GM19324 (cell line): Measurements from ENCODE around the gene SORCS2.
"Not testable (repeated sequence)": the region's sequence is repeated elsewhere in the genome, so short reads cannot be mapped to it uniquely, and the experiment has no call there.

Experiments
- ATAC-seq: cut with Tn5 transposase; IDR thresholded peaks from one replicate; pipeline ENCODE4 v1.9.1; 2021; ENCODE audit warnings: mild to moderate bottlenecking, moderate library complexity; ENCODE audit not compliant: unreplicated experiment, low FRiP score

The SORCS2 gene

DNA sequence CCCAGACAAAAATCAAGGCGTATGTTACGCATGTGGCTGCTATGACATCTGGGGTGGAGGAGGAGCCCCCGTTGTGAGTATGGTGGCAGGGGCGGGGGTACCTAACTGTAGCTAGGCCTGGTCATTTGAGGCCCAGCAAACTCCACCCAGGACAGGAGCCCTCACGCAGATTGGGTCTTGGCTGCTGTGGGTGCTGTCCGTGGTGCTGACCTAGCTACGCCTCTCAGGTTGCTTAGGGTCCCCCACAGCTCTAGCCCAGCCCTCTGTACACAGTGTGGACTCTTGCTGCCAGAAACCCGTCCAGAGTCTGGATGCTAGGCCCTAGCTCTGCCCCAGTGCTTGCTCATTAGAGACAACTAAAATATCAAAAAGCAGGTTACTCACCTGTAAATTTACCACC lies 389.1 kb downstream of the SORCS2 start:
- no peak for ATAC-seq

DNA sequence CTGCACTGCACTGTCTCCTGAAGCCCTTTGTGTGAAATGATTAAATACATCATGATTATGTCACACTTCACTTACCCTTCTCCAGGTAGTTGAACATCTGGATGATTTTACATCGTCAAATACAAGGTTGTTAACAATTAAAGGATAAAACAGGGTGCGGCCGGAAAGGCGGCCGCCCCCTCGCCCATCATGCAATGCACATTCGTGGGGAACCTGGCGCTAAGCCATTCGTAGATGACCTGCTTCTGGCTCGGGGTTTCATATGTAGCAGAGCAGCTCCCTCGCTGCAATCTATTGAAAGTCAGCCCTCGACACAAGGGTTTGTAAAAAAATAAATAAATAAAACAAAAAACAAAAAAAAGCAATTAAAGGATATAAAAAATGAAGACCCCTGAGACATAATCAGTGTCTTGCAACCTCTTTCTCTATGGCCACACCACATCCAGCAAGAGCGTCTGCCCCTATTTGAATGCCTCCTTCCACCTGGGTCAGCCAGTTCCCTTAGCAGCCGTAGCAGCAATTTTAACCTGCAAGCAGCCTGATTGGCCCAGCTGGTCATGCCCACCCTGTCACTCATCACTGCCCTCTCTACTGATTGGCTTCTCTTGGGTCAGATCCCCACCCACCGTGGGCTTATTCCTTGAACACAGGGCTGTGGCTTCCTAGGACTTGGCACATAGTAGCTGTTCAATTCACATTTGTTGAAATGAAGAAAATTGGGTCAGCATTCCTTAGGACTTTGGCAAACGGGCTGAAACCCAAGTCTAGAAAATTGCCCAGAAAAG lies 390.2 kb downstream of the SORCS2 start:
- no peak for ATAC-seq

DNA sequence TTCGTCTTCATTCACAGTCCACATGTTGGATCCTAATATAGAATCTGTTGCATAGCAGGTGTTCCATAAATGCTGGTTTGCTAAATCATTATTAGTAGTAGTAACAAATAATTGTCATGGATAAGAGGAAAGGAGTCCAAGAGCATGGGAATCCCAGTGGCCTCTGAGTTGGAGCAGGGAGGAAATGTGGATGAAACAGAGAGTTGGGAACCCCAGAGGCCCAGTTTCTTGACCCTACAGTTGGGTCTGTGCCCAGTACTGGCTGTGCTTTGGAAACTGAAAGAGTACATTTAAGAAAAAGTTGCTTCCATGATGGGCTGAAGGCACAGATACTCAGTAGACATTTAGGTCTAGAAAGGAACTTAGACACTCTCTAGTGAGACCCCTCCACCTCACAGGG lies 391.8 kb downstream of the SORCS2 start:
- no peak for ATAC-seq

DNA sequence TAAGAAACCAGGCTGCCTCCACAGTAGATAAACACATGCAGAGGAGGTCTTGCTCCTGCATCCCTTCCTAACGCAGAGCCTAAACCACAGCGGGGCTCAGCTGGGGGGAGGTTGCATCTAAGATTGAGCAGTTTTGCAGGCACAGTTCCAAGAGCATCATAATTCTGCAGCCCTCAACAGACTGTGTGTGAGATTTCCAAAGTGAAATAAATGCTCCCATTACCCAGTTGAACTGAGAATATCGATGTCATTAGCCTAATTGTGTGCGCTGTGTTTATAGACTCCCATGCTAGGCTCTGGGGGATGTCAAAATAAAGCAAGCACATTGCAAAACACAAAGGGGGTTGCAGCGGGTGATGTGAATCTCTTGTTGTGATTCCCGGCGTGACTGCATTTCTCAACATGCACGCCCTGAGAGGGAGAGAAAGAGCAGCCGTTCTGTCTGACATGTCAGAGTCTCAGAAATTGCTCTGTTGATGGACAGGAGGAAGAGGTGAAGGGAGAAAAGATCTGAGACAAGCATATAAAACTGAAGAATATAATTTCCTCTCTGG lies 392.3 kb downstream of the SORCS2 start:
- no peak for ATAC-seq

DNA sequence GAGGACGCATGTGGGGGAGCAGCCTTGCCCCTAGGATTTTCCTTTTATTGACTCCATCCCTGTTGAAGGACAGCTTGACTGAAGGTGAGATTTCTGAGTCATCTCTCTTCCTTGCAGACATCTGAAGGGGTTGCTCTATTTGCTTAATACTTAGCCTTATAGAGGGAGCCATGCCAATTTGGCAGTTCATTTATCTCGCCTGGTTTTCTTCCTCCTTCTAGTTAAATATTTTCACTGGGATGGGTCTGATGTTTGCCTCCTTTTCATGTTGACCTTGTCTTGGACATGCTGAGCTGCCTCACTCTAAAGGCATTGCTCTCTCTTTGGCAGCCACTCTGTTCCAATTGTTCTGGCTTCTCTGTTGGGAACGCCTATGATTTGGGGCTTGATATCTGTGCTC lies 393.4 kb downstream of the SORCS2 start:
- no peak for ATAC-seq

DNA sequence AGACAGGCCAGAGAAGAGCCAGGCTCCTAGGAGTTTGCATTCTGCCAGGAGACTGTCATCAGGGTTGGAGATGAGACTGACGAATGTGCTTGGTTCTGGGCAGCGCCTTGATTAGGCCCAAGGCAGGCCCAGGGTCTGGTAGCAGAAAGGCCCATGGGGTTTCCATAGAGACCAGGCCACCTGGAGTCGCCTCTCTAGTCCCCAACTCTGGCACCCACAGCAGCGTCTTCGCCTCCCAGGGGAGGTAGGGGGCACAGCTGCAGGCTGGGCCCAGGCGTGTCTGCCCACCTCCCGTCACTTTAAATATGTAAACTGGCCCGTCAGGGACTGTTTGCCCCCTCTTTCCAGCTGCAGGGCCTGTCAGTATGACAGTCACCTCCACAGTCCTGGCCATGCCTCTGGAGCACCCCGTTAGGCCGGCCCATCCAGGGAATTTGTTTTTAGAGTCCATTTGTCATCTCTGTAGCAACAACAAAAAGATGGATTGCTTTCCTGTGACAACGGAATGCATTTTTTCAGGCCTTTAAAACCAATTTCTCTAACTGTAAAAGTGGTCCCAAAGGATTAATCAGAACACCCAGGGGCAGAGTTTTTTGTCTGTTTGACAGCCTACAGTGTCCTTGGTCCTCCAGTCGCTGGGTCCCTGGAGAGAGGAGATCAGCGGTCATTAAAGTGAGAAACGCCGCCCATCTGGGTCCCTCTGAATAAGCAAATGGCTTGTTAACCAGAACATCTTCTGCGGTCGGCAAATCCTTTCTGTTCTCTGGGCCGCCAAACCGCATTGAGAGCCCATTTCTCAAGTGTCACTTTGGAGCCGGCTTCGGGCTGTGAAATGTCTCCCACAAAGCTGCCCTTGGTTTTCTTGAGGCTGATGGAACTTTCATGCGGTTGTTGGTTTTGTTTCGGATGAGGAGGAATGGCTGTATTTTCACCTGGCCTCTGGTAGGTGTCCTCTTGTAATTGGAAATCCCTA lies 395.4 kb downstream of the SORCS2 start:
- no peak for ATAC-seq

DNA sequence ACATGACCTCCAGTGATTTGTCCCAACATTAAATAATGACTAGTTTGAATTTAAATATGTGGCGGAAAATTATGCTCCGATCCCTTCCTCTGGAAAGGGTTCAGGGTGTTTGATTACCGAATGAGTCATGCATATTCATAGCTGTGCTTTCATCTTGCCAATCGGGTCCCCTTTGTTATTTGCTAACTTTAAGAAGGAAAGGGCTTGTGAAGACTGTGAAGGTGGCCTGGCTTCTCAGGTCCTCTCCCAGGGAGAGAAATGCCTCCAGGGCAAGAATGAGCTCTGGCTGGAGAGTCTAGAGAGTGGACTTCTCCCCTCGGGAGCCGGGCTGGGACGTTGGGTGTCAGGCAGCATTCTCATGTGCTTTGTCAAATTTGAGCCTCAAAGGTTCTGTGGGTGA lies 397.9 kb downstream of the SORCS2 start:
- no peak for ATAC-seq

DNA sequence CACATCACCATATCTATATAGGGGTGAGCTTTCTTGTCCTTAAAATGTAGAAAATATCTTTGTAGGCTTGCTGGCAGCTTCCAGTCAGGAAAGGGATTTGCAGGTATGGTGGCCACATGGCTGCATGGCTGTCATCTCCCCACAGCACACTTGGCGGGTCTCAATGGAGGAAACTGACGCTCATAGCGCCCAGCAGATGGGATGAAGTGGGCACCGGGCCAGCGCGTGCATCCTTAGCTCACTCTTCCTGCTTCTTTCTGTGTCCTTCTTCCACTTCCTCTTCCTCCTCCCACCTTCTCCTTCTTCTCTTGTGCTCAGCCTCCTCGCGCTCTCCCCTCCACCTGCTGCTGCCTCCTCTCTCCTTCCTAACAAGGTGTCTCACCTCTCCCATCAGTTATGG lies 398.6 kb downstream of the SORCS2 start:
- ATAC-seq: no peak

DNA sequence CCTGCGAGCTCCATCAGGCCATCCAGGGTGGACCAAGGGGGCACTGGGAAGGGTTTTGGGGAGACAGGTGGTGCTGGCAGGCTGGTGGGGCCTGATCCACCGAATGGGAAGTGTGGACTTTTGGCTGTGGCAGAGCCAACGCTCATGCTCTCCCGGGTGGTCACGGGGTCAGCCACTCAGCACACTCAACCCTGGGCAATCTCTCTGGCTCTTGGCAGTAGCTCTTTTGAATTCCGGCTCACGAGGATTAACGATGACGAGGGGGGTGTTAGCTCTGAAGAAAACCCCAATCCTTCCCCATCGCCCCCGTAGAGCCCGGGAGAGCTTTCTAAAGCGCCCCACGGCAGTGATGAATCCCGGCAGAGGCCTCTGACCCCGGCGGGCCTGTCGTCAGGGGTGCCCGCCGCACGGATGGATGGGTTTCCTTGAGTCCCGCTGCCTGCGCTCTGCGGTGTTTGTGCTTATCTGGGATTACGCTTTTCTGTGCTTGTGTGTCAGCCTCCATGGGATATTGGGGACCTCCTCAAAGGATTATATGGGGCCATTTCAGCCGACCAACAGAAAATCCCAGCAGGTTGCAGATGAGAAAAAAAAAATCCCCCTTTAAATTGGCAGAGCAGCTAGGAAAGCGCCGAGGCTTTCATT lies 399.2 kb downstream of the SORCS2 start:
- no peak for ATAC-seq

DNA sequence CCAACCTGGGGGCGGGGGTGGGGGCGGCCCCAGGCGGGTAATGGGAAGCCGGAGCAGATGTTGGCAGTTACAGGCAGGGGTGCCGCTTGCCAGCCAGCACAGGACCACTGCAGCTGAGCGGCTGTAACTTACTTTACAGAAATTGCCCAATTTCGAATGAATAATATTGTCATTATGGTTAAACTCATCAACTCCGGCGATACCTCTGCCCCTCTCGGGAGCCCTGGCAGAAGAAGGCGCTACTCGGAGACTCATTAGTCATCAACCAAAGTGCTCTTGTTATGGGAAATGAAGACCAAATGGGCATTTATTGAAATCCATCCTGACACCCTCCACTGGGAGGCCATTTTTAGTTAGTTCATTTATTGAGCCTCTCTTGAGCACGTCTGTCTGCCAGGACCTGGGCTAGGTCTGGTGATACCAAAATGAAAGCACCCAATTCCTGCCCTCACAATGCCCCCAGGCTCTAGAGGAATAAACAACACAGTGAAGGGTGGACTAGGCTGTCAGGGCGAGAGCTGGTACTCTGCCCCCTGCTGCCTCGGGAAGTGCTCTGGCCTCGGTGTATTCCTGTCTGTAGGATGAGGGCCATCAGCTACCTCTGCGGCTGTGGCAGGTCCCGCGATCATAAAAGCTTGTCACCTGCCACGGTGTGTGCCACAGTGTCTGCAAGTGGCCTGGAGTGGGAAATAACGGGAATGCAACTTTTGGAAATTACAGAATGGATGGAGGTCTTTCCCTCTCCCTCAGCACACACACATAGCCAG lies 401.5 kb downstream of the SORCS2 start:
- ATAC-seq: no peak

DNA sequence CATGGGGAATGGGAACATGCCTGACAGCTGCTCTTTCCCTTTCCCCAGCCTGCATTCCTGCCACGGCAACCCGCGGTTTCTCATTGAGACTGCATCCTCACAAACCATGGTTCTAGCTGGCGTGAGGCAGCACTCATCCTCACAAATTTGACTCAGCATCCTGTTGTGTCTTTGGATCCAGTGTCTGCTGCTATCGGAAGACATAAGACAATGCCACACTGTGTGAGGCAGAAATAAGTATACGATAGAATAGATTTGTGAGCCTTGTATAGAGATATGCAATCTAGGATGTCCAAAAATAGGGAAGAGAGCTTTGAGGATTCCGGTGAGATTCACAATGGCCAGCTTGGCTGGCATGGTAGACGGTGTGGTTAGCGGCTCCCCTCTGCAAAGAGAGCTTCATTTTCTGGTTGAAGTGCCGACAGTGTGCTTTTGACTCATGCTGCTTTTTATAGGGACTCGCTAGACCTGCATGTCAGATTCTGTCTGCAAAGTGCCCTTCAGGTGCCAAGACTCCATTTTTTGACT lies 403.7 kb downstream of the SORCS2 start:
- no peak for ATAC-seq

DNA sequence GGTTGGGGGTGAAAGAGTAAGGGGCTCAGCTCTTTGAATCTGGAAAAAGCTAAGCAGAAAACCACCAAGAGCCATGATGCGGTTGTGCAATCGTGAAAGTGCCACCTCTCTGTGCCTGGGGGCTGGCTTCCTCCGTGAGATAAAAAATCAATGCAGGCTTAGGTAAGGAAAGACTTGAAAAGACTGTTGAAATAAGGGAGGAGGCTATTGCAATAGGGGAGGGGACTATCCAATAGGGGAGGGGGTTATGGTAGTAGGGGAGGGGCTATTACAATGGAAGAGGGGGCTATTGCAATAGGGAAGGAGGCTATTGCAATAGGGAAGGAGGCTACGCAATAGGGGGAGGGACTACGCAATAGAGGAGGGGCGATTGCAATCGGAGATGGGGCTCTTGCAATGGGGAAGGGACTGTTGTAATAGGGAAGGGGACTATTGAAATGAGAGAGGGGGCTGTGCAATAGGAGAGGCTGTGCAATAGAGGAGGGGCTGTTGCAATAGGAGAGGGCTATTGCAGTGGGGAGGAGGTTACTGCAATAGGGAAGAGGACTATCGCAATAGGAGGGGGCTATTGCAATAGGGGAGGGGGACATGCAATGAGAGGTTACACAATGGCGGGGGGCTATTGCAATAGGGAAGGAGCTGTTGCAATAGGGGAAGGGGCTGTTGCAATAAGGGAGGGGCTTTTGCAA lies 404.7 kb downstream of the SORCS2 start:
- ATAC-seq: no peak

DNA sequence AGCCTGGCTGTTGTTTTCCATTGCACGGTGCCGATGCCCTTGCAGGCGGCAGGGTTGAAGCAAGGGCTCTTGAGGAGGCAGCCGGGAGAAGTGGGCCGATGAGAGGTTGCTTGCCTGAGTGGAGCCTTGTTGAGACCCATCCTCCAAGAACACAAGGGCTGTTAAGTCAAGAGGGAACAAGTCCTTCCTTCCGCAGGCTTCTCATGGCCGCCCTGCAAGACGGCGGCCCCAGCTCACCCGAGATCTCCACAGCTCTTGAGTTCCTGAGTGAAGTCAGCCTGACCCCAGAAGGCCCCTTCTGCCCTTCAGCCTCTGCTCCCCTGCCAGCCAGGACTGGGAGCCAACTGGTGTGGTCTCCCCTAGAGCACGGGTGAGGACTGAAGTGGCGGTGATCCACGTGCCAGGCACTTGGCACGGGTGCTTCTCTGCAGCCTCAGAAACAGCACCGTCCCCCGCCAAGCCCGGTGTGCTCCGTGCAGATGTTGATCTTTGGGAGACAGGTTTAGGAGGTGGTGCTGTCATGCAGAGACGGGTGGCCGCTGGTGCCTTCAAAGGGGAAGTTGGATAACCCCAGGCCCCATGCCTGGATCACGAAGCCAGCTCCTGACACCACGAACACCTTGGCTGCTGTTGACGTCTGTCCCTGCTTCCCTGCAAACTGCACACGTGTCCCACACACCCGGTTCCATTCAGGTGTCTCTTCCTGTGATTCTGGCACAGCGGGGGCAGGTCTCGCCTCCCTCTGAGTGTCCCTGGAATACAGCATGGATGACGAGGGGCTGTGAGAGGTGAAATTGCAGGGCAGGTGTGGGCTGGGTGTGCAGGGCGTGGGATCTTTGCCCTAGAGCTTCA lies 406.8 kb downstream of the SORCS2 start:
- ATAC-seq: no peak

DNA sequence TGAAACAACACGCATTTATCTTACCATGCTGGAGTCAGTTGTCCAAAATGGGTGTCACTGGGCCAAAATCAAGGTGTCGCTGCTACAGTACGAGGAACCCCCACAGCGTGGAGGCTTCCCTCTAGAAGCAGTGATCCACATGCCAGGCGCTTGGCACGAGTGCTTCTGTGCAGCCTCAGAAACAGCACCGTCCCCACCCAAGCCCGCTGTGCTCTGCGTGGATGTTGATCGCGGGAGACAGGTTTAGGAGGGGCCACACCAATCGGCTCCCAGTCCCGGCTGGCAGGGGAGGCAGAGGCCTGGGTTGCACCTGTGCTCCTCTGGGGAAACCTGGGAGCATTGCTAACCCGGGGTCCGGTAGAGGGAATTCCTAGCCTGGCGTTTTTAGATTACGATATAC lies 407.9 kb downstream of the SORCS2 start:
- ATAC-seq: no peak

DNA sequence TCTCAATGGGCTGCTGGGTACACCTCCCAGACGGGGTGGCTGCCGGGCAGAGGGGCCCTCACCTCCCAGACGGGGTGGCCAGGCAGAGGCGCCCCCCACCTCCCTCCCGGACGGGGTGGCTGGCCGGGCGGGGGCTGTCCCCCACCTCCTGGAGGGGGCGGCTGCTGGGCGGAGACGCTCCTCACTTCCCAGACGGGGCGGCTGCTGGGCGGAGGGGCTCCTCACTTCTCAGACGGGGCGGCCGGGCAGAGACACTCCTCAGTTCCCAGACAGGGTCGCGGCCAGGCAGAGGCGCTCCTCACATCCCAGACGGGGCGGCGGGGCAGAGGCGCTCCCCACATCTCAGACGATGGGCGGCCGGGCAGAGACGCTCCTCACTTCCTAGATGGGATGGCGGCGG lies 409.8 kb downstream of the SORCS2 start:
- ATAC-seq: not testable (repeated sequence)

DNA sequence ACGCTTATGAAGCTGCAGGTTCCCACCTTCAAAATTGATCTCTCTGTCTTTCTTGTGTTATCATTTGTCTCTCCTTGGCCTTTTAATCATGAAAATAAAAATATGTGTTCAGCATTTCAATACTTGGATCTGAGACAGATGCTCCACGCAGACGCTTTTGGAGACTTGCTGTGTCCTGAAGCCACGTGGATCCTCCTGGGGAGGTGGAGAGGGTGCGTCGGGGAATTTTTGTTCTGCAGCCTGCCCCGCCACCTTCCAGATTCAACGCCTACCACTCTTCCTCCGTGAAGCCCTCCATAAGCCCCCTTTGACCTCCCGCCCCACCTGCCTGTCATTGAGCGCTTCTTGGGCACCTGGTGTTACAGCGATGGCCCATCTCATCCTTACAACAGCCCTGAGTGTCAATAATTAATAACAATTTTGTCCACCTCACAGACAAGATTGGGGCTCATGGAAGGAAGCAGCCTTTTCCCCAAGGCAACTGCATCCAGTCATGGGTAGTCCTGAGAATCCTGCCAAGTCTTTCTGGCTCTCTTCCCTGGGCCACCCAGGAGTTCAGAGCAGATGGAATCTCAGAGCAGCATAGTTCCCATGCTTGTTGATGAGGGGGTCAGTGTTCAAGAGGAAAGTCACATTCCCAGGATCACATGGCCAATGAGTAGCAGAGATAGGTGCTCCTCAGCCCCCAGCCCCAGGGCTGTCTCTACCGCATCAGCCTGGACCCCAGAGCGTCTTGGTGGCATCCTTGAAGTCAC lies 415.0 kb downstream of the SORCS2 start:
- ATAC-seq: no peak

DNA sequence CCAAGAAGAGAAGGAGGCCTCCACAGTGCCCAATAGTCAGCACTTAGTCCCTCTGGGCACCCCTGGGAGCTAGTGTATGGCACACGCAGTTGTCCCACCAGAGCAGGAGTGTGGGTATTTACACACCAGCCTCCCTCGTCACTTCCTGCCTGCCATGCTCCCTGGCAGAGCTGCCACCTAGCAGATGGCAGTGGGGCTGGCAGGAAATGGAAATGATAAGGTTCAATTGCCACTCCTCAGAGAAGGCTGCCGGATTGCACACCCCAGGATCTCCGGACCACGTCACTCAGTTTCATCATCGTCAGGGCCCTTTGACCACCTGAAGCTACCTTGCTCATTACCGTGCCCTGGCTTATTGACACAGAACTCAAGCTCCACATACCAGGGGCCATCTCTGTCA lies 415.7 kb downstream of the SORCS2 start:
- ATAC-seq: no peak

DNA sequence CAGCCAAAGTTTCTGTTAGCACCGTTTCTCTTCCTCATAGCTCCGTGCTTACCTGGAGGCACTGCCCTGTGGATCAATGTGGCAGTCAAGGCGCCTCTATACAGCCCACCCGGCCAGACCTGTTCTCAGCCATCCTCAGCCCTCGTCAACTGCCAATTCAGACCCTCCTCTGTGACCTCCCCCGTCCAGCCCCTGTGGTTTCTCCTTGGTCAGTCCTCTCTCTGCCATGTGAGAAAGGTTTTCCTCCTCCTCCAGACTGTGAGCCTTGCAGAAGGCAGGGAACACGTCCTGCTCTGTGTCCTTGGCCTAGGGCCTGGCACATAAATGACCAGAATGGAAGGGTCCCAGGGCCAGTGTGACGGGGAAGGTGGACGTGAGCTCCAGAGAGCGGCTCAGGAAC lies 417.0 kb downstream of the SORCS2 start:
- ATAC-seq: no peak
